H9 (cell line): ENCODE data around the gene SLC16A10. TPM values are rescaled to one million over a fixed set of nuclear protein-coding genes. Genes with fewer than 3 reads are reported as not detected.

Source experiments
- DNase-seq: peaks from one replicate; pipeline ENCODE4 v3.0.0-alpha.2; 2017
- H2AFZ ChIP-seq: one replicate; pipeline ENCODE4 v1.6.1; 2013; ENCODE audit warnings: mild to moderate bottlenecking, low read length, control low read depth, moderate library complexity
- H2AK5ac ChIP-seq: 2 replicates; pipeline ENCODE4 v1.6.1; 2013; ENCODE audit warnings: low read length, control low read depth, mixed read lengths; ENCODE audit not compliant: insufficient read length
- H2BK120ac ChIP-seq: one replicate; pipeline ENCODE4 v1.6.1; 2013; ENCODE audit warnings: low read depth, mild to moderate bottlenecking, low read length, control low read depth, inconsistent platforms; ENCODE audit not compliant: poor library complexity, severe bottlenecking
- H2BK12ac ChIP-seq: 2 replicates; pipeline ENCODE4 v1.6.1; 2013; ENCODE audit warnings: low read length, control low read depth, mixed read lengths, low read depth; ENCODE audit not compliant: insufficient read length
- H2BK15ac ChIP-seq: 2 replicates; pipeline ENCODE4 v1.6.1; 2013; ENCODE audit warnings: low read depth, low read length, control low read depth
- H2BK20ac ChIP-seq: one replicate; pipeline ENCODE4 v1.6.1; 2013; ENCODE audit warnings: low read depth, mild to moderate bottlenecking, low read length, control low read depth, inconsistent platforms; ENCODE audit not compliant: poor library complexity, severe bottlenecking
- H2BK5ac ChIP-seq: 2 replicates; pipeline ENCODE4 v1.6.1; 2013; ENCODE audit warnings: low read length, control low read depth, mixed read lengths; ENCODE audit not compliant: insufficient read length
- H3K14ac ChIP-seq: 2 replicates; pipeline ENCODE4 v1.6.1; 2013; ENCODE audit warnings: low read length, control low read depth; ENCODE audit not compliant: insufficient read depth
- H3K18ac ChIP-seq: 2 replicates; pipeline ENCODE4 v1.6.1; 2013; ENCODE audit warnings: low read depth, mild to moderate bottlenecking, mixed read lengths, low read length, control low read depth; ENCODE audit not compliant: insufficient read length
- H3K23ac ChIP-seq: 2 replicates; pipeline ENCODE4 v1.6.1; 2013; ENCODE audit warnings: low read length, control low read depth, mixed read lengths, low read depth; ENCODE audit not compliant: insufficient read length
- H3K23me2 ChIP-seq: 2 replicates; pipeline ENCODE4 v1.6.1; 2013; ENCODE audit warnings: low read depth, mild to moderate bottlenecking, mixed read lengths, low read length, control low read depth; ENCODE audit not compliant: insufficient read length, poor library complexity, severe bottlenecking
- H3K27ac ChIP-seq: 2 replicates; pipeline ENCODE4 v1.5.1; 2013; ENCODE audit warnings: low read length, control low read depth, mixed read lengths, low read depth; ENCODE audit not compliant: insufficient read length
- H3K27me3 ChIP-seq: 2 replicates; pipeline ENCODE4 v1.6.1; 2013; ENCODE audit warnings: low read length, control low read depth, inconsistent platforms; ENCODE audit not compliant: insufficient read depth
- H3K4ac ChIP-seq: 2 replicates; pipeline ENCODE4 v1.6.1; 2013; ENCODE audit warnings: low read depth, mild to moderate bottlenecking, control low read depth, inconsistent platforms, low read length, moderate library complexity
- H3K4me1 ChIP-seq: 2 replicates; pipeline ENCODE4 v1.6.1; 2013; ENCODE audit warnings: low read length, control low read depth, inconsistent platforms; ENCODE audit not compliant: insufficient read depth
- H3K4me2 ChIP-seq: 2 replicates; pipeline ENCODE4 v1.6.1; 2013; ENCODE audit warnings: low read length, control low read depth, mixed read lengths; ENCODE audit not compliant: insufficient read length, insufficient read depth
- H3K56ac ChIP-seq: 2 replicates; pipeline ENCODE4 v1.6.1; 2013; ENCODE audit warnings: low read depth, mild to moderate bottlenecking, mixed read lengths, low read length, control low read depth; ENCODE audit not compliant: insufficient read length
- H3K79me1 ChIP-seq: 2 replicates; pipeline ENCODE4 v1.6.1; 2013; ENCODE audit warnings: low read depth, mild to moderate bottlenecking, moderate library complexity, low read length, control low read depth, inconsistent platforms; ENCODE audit not compliant: insufficient read depth, poor library complexity, severe bottlenecking
- H3K79me2 ChIP-seq: 2 replicates; pipeline ENCODE4 v1.6.1; 2013; ENCODE audit warnings: low read length, control low read depth, inconsistent platforms; ENCODE audit not compliant: insufficient read depth
- H3K9ac ChIP-seq: 2 replicates; pipeline ENCODE4 v1.6.1; 2013; ENCODE audit warnings: low read length, control low read depth, mixed read lengths; ENCODE audit not compliant: insufficient read length; ENCODE audit errors: extremely low read depth
- H3K9me3 ChIP-seq: one replicate; pipeline ENCODE4 v1.6.1; 2013; ENCODE audit warnings: low read depth, low read length, inconsistent platforms; ENCODE audit not compliant: control insufficient read depth
- H3T11ph ChIP-seq: one replicate; pipeline ENCODE4 v1.6.1; 2013; ENCODE audit warnings: mild to moderate bottlenecking, low read length, control low read depth, inconsistent platforms
- H4K20me1 ChIP-seq: one replicate; pipeline ENCODE4 v1.6.1; 2013; ENCODE audit not compliant: control insufficient read depth, insufficient read length, insufficient read depth
- H4K5ac ChIP-seq: 2 replicates; pipeline ENCODE4 v1.6.1; 2013; ENCODE audit warnings: low read depth, mild to moderate bottlenecking, mixed read lengths, low read length, control low read depth; ENCODE audit not compliant: insufficient read length
- H4K8ac ChIP-seq: replicated peaks from 2 replicates; pipeline ENCODE4 v1.6.1; 2013; ENCODE audit warnings: low read length, control low read depth, mixed read lengths, low read depth; ENCODE audit not compliant: insufficient read length
- H4K91ac ChIP-seq: 2 replicates; pipeline ENCODE4 v1.6.1; 2013; ENCODE audit warnings: low read depth, mild to moderate bottlenecking, moderate library complexity, mixed read lengths, low read length, control low read depth; ENCODE audit not compliant: insufficient read length
- H3K27ac Mint-ChIP-seq, 3 experiments: 2 replicates in 2 of 3; 3 replicates in 1 of 3; pipeline ENCODE4 v1.8.0; 2020 to 2021; ENCODE audit warnings: mixed read lengths in 3 of 3, mild to moderate bottlenecking in 1 of 3, moderate library complexity in 1 of 3
- H3K27me3 Mint-ChIP-seq: 2 replicates; pipeline ENCODE4 v1.8.0; 2021; ENCODE audit warnings: low read depth, mild to moderate bottlenecking, moderate library complexity, mixed read lengths
- H3K36me3 Mint-ChIP-seq, 3 experiments: 2 replicates in 2 of 3; 3 replicates in 1 of 3; pipeline ENCODE4 v1.8.0; 2020 to 2021; ENCODE audit warnings: low read depth in 3 of 3, mixed read lengths in 3 of 3; ENCODE audit not compliant: insufficient read depth in 1 of 3
- H3K4me1 Mint-ChIP-seq, 2 experiments: 2 replicates each; pipeline ENCODE4 v1.8.0; 2020; ENCODE audit warnings: mixed read lengths in 2 of 2
- H3K4me3 Mint-ChIP-seq, 2 experiments: 2 replicates in 1 of 2; 3 replicates in 1 of 2; pipeline ENCODE4 v1.8.0; 2020 to 2021; ENCODE audit warnings: mild to moderate bottlenecking in 2 of 2, mixed read lengths in 2 of 2, moderate library complexity in 1 of 2
- H3K9me3 Mint-ChIP-seq, 2 experiments: 2 replicates in 1 of 2; 3 replicates in 1 of 2; pipeline ENCODE4 v1.8.0; 2020; ENCODE audit warnings: mild to moderate bottlenecking in 2 of 2, mixed read lengths in 2 of 2, moderate library complexity in 1 of 2
- WGBS: extraction: QIAGEN DNeasy Blood & Tissue Kit; methylation state at CpG from one replicate; pipeline ENCODE4 v1.1.7; 2013; ENCODE audit warnings: missing lambda C conversion rate, low lambda C conversion rate, mixed read lengths; ENCODE audit not compliant: insufficient read length; ENCODE audit errors: extremely low coverage; 5-methylcytosine and 5-hydroxymethylcytosine counted together
- total RNA-seq: library from RNA; stranded (reverse); gene quantifications from 2 replicates; pipeline ENCODE4 v1.2.1, GENCODE V29; 2021
- TF ChIP-seq, protein P1 (sequence below): fragments of 200-600 bp; sonication (generic); conservative IDR thresholded peaks from 3 replicates; pipeline ENCODE4 v1.8.0; 2021; ENCODE audit warnings: antibody characterized with exemption, mild to moderate bottlenecking

SLC16A10 gene
- total RNA-seq, 1 experiment from 2014 or later: 11.4 TPM

DNA sequence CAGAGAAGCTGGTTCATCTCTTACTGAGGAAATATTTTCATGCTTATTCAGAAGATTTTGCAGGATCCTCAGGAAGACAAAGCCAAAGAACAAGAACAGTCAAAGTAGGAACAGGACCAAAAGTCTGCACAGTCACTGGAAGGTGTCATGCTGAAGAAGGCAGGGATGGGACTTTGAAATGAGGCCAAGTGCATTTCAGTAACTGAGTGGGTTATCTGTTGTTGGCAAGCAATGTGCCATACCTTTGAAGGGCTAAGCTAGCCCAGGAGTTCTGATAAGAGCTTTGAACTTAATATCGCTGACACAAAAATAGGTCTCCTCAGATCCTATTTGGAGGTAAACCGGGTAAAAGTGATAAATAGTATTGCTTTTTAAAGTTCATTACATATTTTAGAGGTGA is 31.5 kb downstream of the SLC16A10 start:
- Mint-ChIP-seq H3K4me3 (no peak overlapping the region), H3K9me3 (no peaks in the 10 kb centered on the region), H3K36me3 (no peaks in the 10 kb centered on the region; a peak in 1 of 7 replicates)

More for the DNA sequence above, 31.5 kb downstream of the SLC16A10 start:
- Mint-ChIP-seq H3K27ac (no peak overlapping the region), H3K27me3 (no peaks in the 10 kb centered on the region), H3K4me1 (peaks cover 4% of the 10 kb centered on the region in 2 experiments)
- no peaks in the 10 kb centered on the region; the same call in 1 of the 2 replicates for H3K79me2 ChIP-seq
- H2BK12ac ChIP-seq: no peak overlapping the region
- no peaks in the 10 kb centered on the region for H3K9me3 ChIP-seq
- H3K27ac ChIP-seq: no peak overlapping the region
- no peak overlapping the region for H2BK120ac ChIP-seq
- no peaks in the 10 kb centered on the region for H3K79me1 ChIP-seq
- H3K27me3 ChIP-seq: no peaks in the 10 kb centered on the region
- no peak overlapping the region for H3K4ac ChIP-seq
- H3K23me2 ChIP-seq: no peaks in the 10 kb centered on the region
- no peak overlapping the region for H3K14ac ChIP-seq
- no peaks in the 10 kb centered on the region for H4K20me1 ChIP-seq
- H3K56ac ChIP-seq: no peak overlapping the region
- no peak overlapping the region for H2BK15ac ChIP-seq
- no peak overlapping the region for H2BK20ac ChIP-seq
- H4K5ac ChIP-seq: no peak overlapping the region
- no peak overlapping the region for H3K23ac ChIP-seq
- TF ChIP-seq, protein P1, sequence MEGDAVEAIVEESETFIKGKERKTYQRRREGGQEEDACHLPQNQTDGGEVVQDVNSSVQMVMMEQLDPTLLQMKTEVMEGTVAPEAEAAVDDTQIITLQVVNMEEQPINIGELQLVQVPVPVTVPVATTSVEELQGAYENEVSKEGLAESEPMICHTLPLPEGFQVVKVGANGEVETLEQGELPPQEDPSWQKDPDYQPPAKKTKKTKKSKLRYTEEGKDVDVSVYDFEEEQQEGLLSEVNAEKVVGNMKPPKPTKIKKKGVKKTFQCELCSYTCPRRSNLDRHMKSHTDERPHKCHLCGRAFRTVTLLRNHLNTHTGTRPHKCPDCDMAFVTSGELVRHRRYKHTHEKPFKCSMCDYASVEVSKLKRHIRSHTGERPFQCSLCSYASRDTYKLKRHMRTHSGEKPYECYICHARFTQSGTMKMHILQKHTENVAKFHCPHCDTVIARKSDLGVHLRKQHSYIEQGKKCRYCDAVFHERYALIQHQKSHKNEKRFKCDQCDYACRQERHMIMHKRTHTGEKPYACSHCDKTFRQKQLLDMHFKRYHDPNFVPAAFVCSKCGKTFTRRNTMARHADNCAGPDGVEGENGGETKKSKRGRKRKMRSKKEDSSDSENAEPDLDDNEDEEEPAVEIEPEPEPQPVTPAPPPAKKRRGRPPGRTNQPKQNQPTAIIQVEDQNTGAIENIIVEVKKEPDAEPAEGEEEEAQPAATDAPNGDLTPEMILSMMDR: no peak
- no peak overlapping the region for H3K18ac ChIP-seq
- H4K91ac ChIP-seq: no peak overlapping the region
- no peak overlapping the region for H3T11ph ChIP-seq
- WGBS: no CpG with 5 or more reads among the region's 2 CpGs
- no peak overlapping the region for H3K4me2 ChIP-seq
- DNase-seq: no peak
- no peak overlapping the region for H4K8ac ChIP-seq
- no peak overlapping the region for H2AK5ac ChIP-seq
- no peaks in the 10 kb centered on the region; the same call in 1 of the 2 replicates for H3K4me1 ChIP-seq
- H2AFZ ChIP-seq: no peak overlapping the region
- H3K9ac ChIP-seq: no peak overlapping the region
- H2BK5ac ChIP-seq: no peak overlapping the region
